ENCODE measurements around the gene MEI1. TPM values are rescaled to one million over a fixed set of nuclear protein-coding genes. Genes with fewer than 3 reads are reported as not detected.

MEI1 gene
- total RNA-seq, 1 donor from 2014 or later: 0.40 TPM

GRCh38 chr22:41847300-41847699 lies 148.0 kb downstream of the MEI1 start:
- intact Hi-C loops (cut with DNase I): no loop called here

DNA sequence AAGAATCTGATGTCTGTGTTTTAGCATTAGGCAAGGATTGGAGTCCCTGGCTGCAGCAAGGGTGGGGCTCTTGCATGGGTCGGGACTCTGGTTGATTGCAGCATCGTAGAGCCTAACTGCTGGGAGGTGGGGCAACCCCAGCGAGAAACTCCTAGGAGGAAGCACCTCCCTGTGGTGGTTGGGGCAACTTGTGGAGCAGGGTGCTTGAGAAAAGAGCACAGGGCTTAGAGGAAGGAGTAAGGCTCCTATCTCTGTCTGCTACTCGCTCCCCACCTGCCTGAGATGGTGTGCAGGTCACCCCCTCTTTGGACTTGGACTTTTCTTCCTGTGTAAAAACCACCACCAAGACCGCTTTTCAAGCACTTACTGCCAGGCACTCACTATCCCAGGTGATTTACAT lies 149.2 kb downstream of the MEI1 start:
- intact Hi-C loops (cut with DNase I): no loop called here
- no peak for DNase-seq (ENCODE audit: low spot score)

More at GRCh38 chr22:41847300-41847699, 148.0 kb downstream of the MEI1 start:
- DNase-seq (ENCODE audit: low spot score): no peak

Other genes with a start within 250 kb of the MEI1 start
- gene PHF5A, start 230.8 kb upstream of the MEI1 start, total RNA-seq: 22.0 TPM
- gene ACO2, start 230.4 kb upstream of the MEI1 start, total RNA-seq: 662 TPM
- gene POLR3H, start 155.0 kb upstream of the MEI1 start, total RNA-seq: 18.6 TPM
- gene CSDC2, start 138.5 kb upstream of the MEI1 start, total RNA-seq: 115 TPM
- 21.7 TPM for gene PMM1, start 109.7 kb upstream of the MEI1 start, total RNA-seq
- 30.6 TPM for gene DESI1, start 78.5 kb upstream of the MEI1 start, total RNA-seq
- gene XRCC6, start 78.2 kb upstream of the MEI1 start, total RNA-seq: 155 TPM
- 149 TPM for gene SNU13, start 10.6 kb upstream of the MEI1 start, total RNA-seq
- gene CCDC134, start 101.2 kb downstream of the MEI1 start, total RNA-seq: 2.9 TPM
- gene SREBF2, start 133.6 kb downstream of the MEI1 start, total RNA-seq: 105 TPM
- not detected for gene SHISA8, start 215.6 kb downstream of the MEI1 start, total RNA-seq
- gene TNFRSF13C, start 227.3 kb downstream of the MEI1 start, total RNA-seq: 0.08 TPM
- 0.24 TPM for gene CENPM, start 247.6 kb downstream of the MEI1 start, total RNA-seq

Measured in cardiac septum (tissue), 1 donor.